Stomach (tissue), 4 donors: Measurements from ENCODE around the gene VEZF1.

Source experiments
- CTCF ChIP-seq, 7 experiments: fragments of 450-650 bp in 4 of 7; fragments of 200-600 bp in 3 of 7; sonication (generic) in 3 of 7; IDR thresholded peaks; one replicate each; pipeline ENCODE4 v1.5.1; 2016 to 2019; ENCODE audit warnings: antibody characterized with exemption in 7 of 7, control low read depth in 2 of 7, mild to moderate bottlenecking in 1 of 7
- POLR2A ChIP-seq, 4 donors: fragments of 450-650 bp; IDR thresholded peaks; one replicate each; pipeline ENCODE4 v1.6.1; 2016; ENCODE audit warnings: antibody characterized with exemption in 4 of 4, control low read depth in 2 of 4, mild to moderate bottlenecking in 1 of 4, moderate library complexity in 1 of 4
- POLR2AphosphoS5 ChIP-seq, 3 donors: sonication (generic); formaldehyde crosslinking; IDR thresholded peaks; one replicate each; pipeline ENCODE4 v1.6.1; 2016; ENCODE audit warnings: antibody characterized with exemption in 3 of 3

- TF ChIP-seq CTCF (IDR thresholded peaks at IDR 0.05) (peak in 5 of 7 experiments; percentile 47 to 76 (median 72)), POLR2AphosphoS5 (IDR thresholded peaks at IDR 0.05) (peak in 2 of 3 donors; percentile 30 to 86), POLR2A (IDR thresholded peaks at IDR 0.05) (no peak)
Observed at GRCh38 chr17:57995076-57995956, 7.3 kb upstream of the VEZF1 start.
